Measurements from ENCODE around the gene DSG2.

DSG2 gene

DNA sequence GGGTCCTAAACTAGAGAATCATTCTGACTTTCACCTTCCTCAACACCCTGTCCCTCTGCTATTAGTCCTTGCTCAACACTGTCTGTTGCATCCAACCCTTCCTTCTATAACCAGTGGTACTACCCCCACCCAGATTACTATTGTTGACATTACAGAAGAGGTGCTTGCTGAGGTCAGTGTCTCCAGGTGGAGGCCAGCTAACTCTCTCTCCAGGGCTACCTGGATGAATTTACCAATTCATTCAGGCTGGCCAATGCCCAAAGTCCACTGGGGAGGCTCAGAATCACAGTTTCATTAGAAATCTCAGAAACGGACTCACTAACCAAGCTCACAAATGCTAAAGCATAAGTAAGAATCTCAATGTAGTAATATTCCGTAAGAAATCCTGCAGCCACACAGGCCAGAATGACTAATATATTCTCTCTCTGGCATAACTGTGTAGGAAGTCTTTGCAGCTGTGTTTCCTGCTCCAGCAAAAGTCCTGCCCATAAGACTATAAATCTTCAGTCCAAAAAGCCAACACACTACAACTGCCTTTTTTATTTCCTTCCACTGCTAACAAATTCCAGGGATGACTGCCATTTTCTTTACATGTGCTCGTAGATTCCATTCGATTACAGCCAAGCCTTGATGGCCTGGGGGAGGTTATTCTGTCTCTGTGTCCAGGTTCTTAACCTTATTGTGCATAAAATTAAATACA, 83.7 kb downstream of the DSG2 start:
- Histone ChIP-seq H4K20me1 (ENCODE audit: insufficient read depth, low read length) (no peaks in the 10 kb centered on the region), H3K9me3 (ENCODE audit: insufficient read depth, low read length, severe bottlenecking) (no peaks in the 10 kb centered on the region), H3K9ac (ENCODE audit: low read depth, low read length) (no peak overlapping the region), H3K4me3 (ENCODE audit: low read depth in 1 of 2, low read length in 2 of 2) (no peak overlapping the region), H3K4me1 (ENCODE audit: insufficient read depth, low read length) (no peaks in the 10 kb centered on the region), H2AFZ (ENCODE audit: low read depth, low read length) (no peak overlapping the region), H3K4me2 (ENCODE audit: insufficient read depth, low read length) (no peak overlapping the region), H3K27ac (ENCODE audit: low read length) (no peak overlapping the region), H3K79me2 (ENCODE audit: insufficient read depth, low read length) (no peaks in the 10 kb centered on the region), H3K27me3 (ENCODE audit: insufficient read depth, low read length, poor library complexity) (no peaks in the 10 kb centered on the region), H3K36me3 (ENCODE audit: insufficient read depth, low read length) (no peaks in the 10 kb centered on the region)
- ATAC-seq (ENCODE audit: insufficient read depth, low read depth), result no peak
- DNase-seq, result no peak
- no peak for TF ChIP-seq EZH2 (IDR thresholded peaks at IDR 0.05; ENCODE audit: borderline replicate concordance, low read depth, low read length, severe bottlenecking)
- TF ChIP-seq, protein P1, sequence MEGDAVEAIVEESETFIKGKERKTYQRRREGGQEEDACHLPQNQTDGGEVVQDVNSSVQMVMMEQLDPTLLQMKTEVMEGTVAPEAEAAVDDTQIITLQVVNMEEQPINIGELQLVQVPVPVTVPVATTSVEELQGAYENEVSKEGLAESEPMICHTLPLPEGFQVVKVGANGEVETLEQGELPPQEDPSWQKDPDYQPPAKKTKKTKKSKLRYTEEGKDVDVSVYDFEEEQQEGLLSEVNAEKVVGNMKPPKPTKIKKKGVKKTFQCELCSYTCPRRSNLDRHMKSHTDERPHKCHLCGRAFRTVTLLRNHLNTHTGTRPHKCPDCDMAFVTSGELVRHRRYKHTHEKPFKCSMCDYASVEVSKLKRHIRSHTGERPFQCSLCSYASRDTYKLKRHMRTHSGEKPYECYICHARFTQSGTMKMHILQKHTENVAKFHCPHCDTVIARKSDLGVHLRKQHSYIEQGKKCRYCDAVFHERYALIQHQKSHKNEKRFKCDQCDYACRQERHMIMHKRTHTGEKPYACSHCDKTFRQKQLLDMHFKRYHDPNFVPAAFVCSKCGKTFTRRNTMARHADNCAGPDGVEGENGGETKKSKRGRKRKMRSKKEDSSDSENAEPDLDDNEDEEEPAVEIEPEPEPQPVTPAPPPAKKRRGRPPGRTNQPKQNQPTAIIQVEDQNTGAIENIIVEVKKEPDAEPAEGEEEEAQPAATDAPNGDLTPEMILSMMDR (IDR thresholded peaks at IDR 0.05; ENCODE audit: borderline replicate concordance, extremely low read depth, low read length, poor library complexity, severe bottlenecking), result no peak

DNA sequence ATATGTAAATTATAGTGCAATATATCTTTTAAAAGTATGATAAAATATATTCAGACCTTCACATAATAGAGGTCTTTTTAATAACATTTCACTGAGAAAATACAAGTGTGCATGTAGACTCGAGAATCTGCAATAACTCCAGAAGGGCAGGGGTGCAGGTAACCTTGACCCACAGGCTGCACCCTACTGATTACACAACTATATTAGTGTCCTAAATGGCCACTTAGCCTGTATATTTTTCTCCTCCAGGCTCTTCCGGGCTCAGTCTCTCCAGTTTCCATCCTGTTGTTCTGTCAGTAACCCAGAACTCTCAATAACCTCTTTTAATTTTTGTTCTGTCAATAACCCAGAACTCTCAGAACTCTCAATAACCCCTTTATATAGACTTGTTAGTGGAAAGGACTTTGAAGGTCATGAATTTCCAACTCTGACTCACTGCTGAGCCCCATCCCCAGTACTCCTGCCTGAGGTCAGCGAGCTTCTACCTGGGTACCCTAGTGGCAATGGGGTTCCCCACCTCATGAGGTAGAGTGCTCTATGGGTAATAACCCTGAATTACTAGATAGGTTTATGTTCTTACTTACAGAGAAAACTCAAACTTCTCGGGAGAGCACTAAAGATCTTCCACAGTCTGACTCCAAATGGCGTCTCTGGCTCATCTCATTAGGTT, 85.3 kb downstream of the DSG2 start:
- Histone ChIP-seq H3K79me2 (ENCODE audit: insufficient read depth, low read length) (no peaks in the 10 kb centered on the region), H3K36me3 (ENCODE audit: insufficient read depth, low read length) (no peaks in the 10 kb centered on the region), H3K4me2 (ENCODE audit: insufficient read depth, low read length) (no peak overlapping the region), H3K9ac (ENCODE audit: low read depth, low read length) (no peak overlapping the region), H3K27me3 (ENCODE audit: insufficient read depth, low read length, poor library complexity) (no peaks in the 10 kb centered on the region), H3K4me3 (ENCODE audit: low read depth in 1 of 2, low read length in 2 of 2) (no peak overlapping the region), H2AFZ (ENCODE audit: low read depth, low read length) (no peak overlapping the region), H3K27ac (ENCODE audit: low read length) (no peak overlapping the region), H3K4me1 (ENCODE audit: insufficient read depth, low read length) (no peaks in the 10 kb centered on the region), H4K20me1 (ENCODE audit: insufficient read depth, low read length) (no peaks in the 10 kb centered on the region), H3K9me3 (ENCODE audit: insufficient read depth, low read length, severe bottlenecking) (no peaks in the 10 kb centered on the region)
- DNase-seq, result no peak
- TF ChIP-seq EZH2 (IDR thresholded peaks at IDR 0.05; ENCODE audit: borderline replicate concordance, low read depth, low read length, severe bottlenecking), result no peak
- TF ChIP-seq, protein P1 (IDR thresholded peaks at IDR 0.05; ENCODE audit: borderline replicate concordance, extremely low read depth, low read length, poor library complexity, severe bottlenecking), result no peak
- no peak for ATAC-seq (ENCODE audit: insufficient read depth, low read depth)

DNA sequence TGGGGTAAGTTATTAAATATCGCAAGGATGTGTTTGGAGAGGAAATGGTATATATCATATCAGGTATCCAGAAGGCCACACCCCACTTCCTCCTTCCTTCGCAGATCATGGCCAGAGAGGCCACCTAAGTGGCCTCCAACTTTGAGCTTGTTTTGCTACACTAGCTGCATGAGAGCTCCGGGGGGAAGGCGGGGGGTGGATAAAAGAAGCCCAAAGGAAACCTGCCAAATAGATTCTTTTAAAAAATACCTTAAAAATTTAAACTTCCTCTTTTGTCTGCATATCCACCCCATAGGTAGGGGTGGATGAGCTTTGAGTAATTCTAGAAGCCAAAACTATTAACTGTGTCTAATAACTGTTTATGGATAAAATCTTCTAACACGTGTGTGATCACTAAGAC, 88.0 kb downstream of the DSG2 start:
- Histone ChIP-seq H3K9me3 (ENCODE audit: insufficient read depth, low read length, severe bottlenecking) (no peaks in the 10 kb centered on the region), H4K20me1 (ENCODE audit: insufficient read depth, low read length) (no peaks in the 10 kb centered on the region), H3K27ac (ENCODE audit: low read length) (no peak overlapping the region), H3K4me1 (ENCODE audit: insufficient read depth, low read length) (no peaks in the 10 kb centered on the region), H3K79me2 (ENCODE audit: insufficient read depth, low read length) (no peaks in the 10 kb centered on the region), H2AFZ (ENCODE audit: low read depth, low read length) (no peak overlapping the region), H3K27me3 (ENCODE audit: insufficient read depth, low read length, poor library complexity) (no peaks in the 10 kb centered on the region), H3K9ac (ENCODE audit: low read depth, low read length) (no peak overlapping the region), H3K4me3 (ENCODE audit: low read depth in 1 of 2, low read length in 2 of 2) (no peak overlapping the region), H3K36me3 (ENCODE audit: insufficient read depth, low read length) (no peaks in the 10 kb centered on the region), H3K4me2 (ENCODE audit: insufficient read depth, low read length) (no peak overlapping the region)
- no peak for ATAC-seq (ENCODE audit: insufficient read depth, low read depth)
- DNase-seq, result no peak
- no peak for TF ChIP-seq EZH2 (IDR thresholded peaks at IDR 0.05; ENCODE audit: borderline replicate concordance, low read depth, low read length, severe bottlenecking)
- TF ChIP-seq, protein P1 (IDR thresholded peaks at IDR 0.05; ENCODE audit: borderline replicate concordance, extremely low read depth, low read length, poor library complexity, severe bottlenecking), result no peak
